ENCODE measurements around the gene ZSWIM1. TPM values are rescaled to one million over a fixed set of nuclear protein-coding genes. Genes with fewer than 3 reads are reported as not detected.

The ZSWIM1 gene
- total RNA-seq, 4 donors from 2014 or later, result 6.6 to 8.8 (median 7.6) TPM

DNA sequence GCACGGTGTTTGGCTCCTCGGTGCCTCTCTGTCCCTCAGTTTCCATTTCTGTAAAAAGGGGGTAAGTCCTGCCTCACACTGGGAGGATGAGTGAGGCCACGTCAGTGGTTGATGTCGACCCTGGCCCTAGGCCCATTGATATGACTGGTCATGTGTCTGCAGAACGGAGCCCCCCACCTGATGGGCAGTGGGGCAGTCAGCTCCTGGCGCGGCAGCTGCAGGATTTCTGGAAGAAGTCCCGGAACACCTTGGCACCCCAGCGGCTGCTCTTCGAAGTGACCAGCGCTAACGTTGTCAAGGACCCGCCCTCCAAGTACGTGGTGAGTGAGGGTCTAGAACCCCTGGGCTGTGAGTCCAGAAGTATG lies 46.2 kb upstream of the ZSWIM1 start:
- H3K27ac ChIP-seq, result peak overlapping the region; percentile 88 to 95 (median 91)
- intact Hi-C loops (cut with DNase I), result no loop called here
- H3K9me3 ChIP-seq, result no peaks in the 10 kb centered on the region
- H3K4me1 ChIP-seq, result peaks cover 30 to 55% (median 33%) of the 10 kb centered on the region in 3 donors
- peak overlapping the region; percentile 58 to 85 (median 78) for H3K4me3 ChIP-seq
- no peaks in the 10 kb centered on the region for H3K27me3 ChIP-seq
- TF ChIP-seq, protein P1, sequence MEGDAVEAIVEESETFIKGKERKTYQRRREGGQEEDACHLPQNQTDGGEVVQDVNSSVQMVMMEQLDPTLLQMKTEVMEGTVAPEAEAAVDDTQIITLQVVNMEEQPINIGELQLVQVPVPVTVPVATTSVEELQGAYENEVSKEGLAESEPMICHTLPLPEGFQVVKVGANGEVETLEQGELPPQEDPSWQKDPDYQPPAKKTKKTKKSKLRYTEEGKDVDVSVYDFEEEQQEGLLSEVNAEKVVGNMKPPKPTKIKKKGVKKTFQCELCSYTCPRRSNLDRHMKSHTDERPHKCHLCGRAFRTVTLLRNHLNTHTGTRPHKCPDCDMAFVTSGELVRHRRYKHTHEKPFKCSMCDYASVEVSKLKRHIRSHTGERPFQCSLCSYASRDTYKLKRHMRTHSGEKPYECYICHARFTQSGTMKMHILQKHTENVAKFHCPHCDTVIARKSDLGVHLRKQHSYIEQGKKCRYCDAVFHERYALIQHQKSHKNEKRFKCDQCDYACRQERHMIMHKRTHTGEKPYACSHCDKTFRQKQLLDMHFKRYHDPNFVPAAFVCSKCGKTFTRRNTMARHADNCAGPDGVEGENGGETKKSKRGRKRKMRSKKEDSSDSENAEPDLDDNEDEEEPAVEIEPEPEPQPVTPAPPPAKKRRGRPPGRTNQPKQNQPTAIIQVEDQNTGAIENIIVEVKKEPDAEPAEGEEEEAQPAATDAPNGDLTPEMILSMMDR (IDR thresholded peaks at IDR 0.05), result no peak
- TF ChIP-seq POLR2A (IDR thresholded peaks at IDR 0.05), result no peak
- 70 to 85% methylated on average over 2 to 10 of the region's 14 CpGs for WGBS, 2 donors
- H3K36me3 ChIP-seq, result peaks cover 0 to 31% (median 0%) of the 10 kb centered on the region in 3 donors
- DNase-seq, result no peak

DNA sequence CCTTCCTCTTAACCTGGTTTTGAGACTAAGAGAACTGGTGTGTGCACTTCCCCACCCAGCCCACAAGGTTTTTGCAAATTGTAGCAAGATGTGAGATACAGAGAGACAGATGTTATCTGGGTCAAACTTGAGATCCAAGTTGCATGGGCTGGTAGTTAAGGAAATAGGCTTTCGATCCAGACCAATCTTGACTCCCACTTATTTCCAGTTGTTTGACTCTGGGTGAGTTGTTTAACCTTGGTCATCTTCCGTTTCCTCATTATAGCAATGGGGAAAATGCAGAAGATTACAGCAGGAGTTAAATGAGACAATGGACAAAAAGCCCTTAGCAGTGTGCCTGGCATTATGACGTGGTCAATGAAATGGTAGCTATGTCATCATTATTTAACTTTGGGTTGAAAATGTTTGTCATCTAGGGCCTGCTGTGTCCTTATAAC lies 45.7 kb upstream of the ZSWIM1 start:
- peak overlapping the region; percentile 88 to 95 (median 91) for H3K27ac ChIP-seq

DNA sequence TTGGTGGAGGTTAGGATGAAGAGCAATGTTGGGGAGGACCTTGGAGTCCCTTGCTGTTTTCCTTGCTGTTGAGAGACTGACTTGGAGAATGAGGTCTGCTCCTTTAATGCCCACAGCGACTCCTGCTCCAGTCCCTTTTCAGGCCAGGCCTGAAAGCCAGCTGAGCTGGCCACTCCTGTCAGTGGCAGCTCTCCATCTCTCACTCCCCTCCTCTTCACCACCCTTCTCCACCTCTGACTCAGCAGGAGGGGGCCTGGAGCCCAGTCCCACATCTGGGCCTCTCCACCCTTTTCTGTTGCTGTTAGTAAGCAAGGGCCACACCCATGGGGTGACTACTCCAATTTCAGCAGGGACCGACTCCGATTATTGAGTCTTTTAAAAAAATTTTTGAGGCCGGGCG lies 45.2 kb upstream of the ZSWIM1 start:
- DNase-seq, result no peak
- peaks cover 4 to 41% (median 8%) of the 10 kb centered on the region in 3 donors for H3K36me3 ChIP-seq
- H3K27me3 ChIP-seq, result no peaks in the 10 kb centered on the region
- peaks cover 30 to 58% (median 33%) of the 10 kb centered on the region in 3 donors for H3K4me1 ChIP-seq
- intact Hi-C loops (cut with DNase I), result no loop called here
- TF ChIP-seq POLR2A (IDR thresholded peaks at IDR 0.05), result no peak
- TF ChIP-seq, protein P1 (IDR thresholded peaks at IDR 0.05), result no peak
- H3K4me3 ChIP-seq, result peak overlapping the region in 3 of 4 donors; percentile 58 to 85 (median 71)
- 40 to 43% methylated on average over 2 to 3 of the region's 5 CpGs for WGBS, 2 donors
- peak overlapping the region; percentile 88 to 95 (median 91) for H3K27ac ChIP-seq
- H3K9me3 ChIP-seq, result no peaks in the 10 kb centered on the region

More for the DNA sequence above, 45.7 kb upstream of the ZSWIM1 start:
- H3K9me3 ChIP-seq, result no peaks in the 10 kb centered on the region
- H3K4me1 ChIP-seq, result peaks cover 30 to 55% (median 33%) of the 10 kb centered on the region in 3 donors
- peak overlapping the region in 3 of 4 donors; percentile 58 to 85 (median 71) for H3K4me3 ChIP-seq
- TF ChIP-seq, protein P1 (IDR thresholded peaks at IDR 0.05), result peak in 2 of 6 experiments; percentile 15 to 21
- no peak for TF ChIP-seq POLR2A (IDR thresholded peaks at IDR 0.05)
- no peaks in the 10 kb centered on the region for H3K27me3 ChIP-seq
- intact Hi-C loops (cut with DNase I), result no loop called here
- 58 to 74% methylated on average over 3 of the region's 3 CpGs for WGBS, 2 donors
- H3K36me3 ChIP-seq, result peaks cover 0 to 36% (median 3%) of the 10 kb centered on the region in 3 donors
- no peak for DNase-seq

DNA sequence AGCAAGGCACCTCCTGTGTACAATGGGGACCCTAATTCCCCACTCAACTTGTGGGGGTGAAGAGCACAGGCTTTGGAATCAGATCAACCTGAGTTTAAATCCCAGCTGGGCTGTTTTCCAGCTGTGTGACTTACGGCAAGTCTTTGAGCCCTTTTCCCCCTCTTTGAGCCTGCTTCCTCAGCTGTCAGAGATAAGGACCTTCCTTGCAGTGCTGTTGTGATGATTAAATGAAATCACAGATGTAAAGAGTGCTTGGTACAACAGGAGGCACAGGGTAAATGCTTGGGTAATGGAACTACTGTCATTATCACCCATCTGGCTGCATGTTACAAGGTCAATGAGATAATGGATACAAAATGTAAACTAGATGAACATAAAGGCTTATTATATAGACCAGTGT lies 44.2 kb upstream of the ZSWIM1 start:
- DNase-seq, result no peak
- no peak for TF ChIP-seq POLR2A (IDR thresholded peaks at IDR 0.05)
- TF ChIP-seq, protein P1 (IDR thresholded peaks at IDR 0.05), result no peak
- Histone ChIP-seq H3K27ac (peak overlapping the region in 3 of 4 donors; percentile 14 to 88 (median 58)), H3K27me3 (no peaks in the 10 kb centered on the region), H3K4me1 (peaks cover 30 to 67% (median 33%) of the 10 kb centered on the region in 3 donors), H3K9me3 (no peaks in the 10 kb centered on the region), H3K36me3 (peaks cover 7 to 51% (median 9%) of the 10 kb centered on the region in 3 donors), H3K4me3 (peak overlapping the region in 1 of 4 donors; percentile 30)
- WGBS, 2 donors, result 0 to 86% methylated on average over 1 of the region's 1 CpG
- intact Hi-C loops (cut with DNase I), result no loop called here

DNA sequence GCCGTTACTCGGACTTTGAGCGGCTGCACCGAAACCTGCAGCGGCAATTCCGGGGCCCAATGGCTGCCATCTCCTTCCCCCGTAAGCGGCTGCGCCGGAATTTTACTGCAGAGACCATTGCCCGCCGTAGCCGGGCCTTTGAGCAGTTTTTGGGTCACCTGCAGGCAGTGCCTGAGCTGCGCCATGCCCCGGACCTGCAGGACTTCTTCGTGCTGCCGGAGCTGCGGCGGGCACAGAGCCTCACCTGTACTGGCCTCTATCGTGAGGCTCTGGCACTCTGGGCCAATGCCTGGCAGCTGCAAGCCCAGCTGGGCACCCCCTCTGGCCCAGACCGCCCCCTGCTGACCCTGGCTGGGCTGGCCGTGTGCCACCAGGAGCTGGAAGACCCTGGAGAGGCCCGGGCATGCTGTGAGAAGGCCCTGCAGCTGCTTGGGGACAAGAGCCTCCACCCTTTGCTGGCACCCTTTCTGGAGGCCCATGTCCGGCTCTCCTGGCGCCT lies 40.3 kb upstream of the ZSWIM1 start:
- TF ChIP-seq POLR2A (IDR thresholded peaks at IDR 0.05), result no peak
- TF ChIP-seq, protein P1 (IDR thresholded peaks at IDR 0.05), result no peak
- H3K4me1 ChIP-seq, result peaks cover 3 to 55% (median 9%) of the 10 kb centered on the region in 3 donors
- H3K36me3 ChIP-seq, result peaks cover 22 to 90% (median 23%) of the 10 kb centered on the region in 3 donors
- peak overlapping the region in 1 of 4 donors; percentile 5 for H3K27ac ChIP-seq
- DNase-seq, result no peak
- H3K9me3 ChIP-seq, result no peaks in the 10 kb centered on the region
- intact Hi-C loops (cut with DNase I), result no loop called here
- 87 to 93% methylated on average over 11 to 14 of the region's 25 CpGs for WGBS, 2 donors
- H3K4me3 ChIP-seq, result no peak overlapping the region
- H3K27me3 ChIP-seq, result no peaks in the 10 kb centered on the region

Data from esophagus squamous epithelium (tissue), 5 donors.